ENCODE measurements around the gene LSS.

- TF ChIP-seq CTCF (IDR thresholded peaks at IDR 0.05) (no peak), POLR2A (IDR thresholded peaks at IDR 0.05) (no peak), POLR2AphosphoS5 (IDR thresholded peaks at IDR 0.05) (no peak), EP300 (IDR thresholded peaks at IDR 0.05) (no peak)
Measured at GRCh38 chr21:46149205-46149901, 79.2 kb downstream of the LSS start.
